ENCODE results near the gene CD59.

GRCh38 chr11:33722590-33723234 lies 13.5 kb downstream of the CD59 start:
- TF ChIP-seq POLR2A (IDR thresholded peaks at IDR 0.05; ENCODE audit: low read length) (peak; percentile 48), GATA1 (IDR thresholded peaks at IDR 0.05; ENCODE audit: low read depth, low read length) (no peak)

Measured in erythroblast (primary cell).